Glomerular visceral epithelial cell (primary cell): ENCODE measurements around the gene C1QTNF1.

Experiments used
- DNase-seq: peaks from one replicate; pipeline ENCODE4 v3.0.0-alpha.2; 2016; ENCODE audit errors: extremely low spot score

The C1QTNF1 gene

GRCh38 chr17:79079421-79080200, 55.6 kb downstream of the C1QTNF1 start:
- no peak for DNase-seq

DNA sequence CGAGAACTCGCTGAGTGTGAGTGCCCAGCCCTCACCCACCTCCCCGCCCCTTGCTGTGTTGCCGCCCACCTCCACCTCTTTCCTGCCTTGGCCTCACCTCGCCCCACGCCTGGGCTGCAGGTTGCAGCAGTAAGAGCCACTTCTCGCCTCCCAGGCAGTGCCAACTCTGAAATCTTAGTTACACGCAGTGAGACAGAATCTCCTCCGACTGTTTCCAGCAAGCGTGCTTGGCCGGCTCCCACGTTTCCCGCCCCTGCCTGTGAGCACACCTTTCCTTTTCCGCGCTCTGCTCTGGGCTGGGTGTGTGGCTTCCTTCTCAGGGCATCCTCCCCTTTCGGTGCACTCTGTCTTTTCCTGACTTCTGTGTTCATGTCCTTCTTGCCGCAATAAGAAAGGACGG, 56.4 kb downstream of the C1QTNF1 start:
- DNase-seq: no peak

DNA sequence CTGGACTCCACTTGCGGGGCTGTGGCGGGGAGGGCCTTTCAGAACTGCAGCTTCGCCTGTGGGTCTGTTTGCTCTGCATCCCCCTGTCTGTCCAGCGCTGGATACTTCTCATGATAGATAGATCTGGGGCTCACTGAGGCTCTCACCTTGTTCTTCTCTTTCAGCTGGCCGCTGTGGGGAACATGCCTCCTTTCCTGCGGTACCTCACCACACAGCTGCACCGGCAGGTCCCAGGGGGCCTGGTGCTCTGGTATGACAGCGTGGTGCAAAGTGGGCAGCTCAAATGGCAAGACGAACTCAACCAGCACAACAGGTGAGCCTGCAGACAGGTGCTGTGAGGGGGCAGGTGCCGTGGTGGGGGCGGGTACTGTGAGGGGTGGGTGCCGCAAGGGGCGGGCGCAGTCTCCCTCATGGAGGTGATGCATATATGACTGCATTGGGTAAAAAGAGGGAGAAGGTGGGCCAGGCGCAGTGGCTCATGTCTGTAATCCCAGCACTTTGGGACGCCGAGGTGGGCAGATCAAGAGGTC, 56.9 kb downstream of the C1QTNF1 start:
- no peak for DNase-seq

DNA sequence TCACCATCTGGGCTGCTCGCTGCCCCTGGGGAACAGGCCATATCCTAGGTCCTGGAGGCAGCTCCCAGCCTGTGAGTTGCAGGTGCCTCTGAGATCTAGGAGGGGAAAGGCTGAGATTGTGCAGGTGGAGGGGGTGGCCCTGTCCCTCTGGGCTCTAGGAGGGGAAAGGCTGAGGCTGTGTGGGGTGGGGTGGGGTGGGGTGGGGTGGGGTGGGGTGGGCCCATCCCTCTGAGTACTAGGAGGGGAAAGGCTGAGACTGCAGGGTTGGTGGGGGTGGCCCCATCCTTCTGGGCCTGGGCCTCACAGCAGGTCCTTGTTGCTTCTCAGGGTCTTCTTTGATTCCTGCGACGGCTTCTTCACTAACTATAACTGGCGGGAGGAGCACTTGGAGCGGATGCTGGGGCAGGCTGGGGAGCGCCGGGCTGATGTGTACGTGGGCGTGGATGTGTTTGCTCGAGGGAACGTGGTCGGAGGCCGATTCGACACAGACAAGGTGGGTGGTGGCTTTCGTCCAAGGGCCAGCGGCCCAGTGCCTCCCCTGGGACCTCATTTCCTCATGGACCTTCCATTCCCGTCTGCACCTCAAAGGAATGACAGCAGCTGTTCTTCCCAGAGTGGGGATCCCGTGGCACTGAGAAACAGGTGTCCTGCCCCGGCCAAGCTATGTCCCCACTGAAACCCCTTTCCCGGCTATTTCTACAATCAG, 57.8 kb downstream of the C1QTNF1 start:
- no peak for DNase-seq

DNA sequence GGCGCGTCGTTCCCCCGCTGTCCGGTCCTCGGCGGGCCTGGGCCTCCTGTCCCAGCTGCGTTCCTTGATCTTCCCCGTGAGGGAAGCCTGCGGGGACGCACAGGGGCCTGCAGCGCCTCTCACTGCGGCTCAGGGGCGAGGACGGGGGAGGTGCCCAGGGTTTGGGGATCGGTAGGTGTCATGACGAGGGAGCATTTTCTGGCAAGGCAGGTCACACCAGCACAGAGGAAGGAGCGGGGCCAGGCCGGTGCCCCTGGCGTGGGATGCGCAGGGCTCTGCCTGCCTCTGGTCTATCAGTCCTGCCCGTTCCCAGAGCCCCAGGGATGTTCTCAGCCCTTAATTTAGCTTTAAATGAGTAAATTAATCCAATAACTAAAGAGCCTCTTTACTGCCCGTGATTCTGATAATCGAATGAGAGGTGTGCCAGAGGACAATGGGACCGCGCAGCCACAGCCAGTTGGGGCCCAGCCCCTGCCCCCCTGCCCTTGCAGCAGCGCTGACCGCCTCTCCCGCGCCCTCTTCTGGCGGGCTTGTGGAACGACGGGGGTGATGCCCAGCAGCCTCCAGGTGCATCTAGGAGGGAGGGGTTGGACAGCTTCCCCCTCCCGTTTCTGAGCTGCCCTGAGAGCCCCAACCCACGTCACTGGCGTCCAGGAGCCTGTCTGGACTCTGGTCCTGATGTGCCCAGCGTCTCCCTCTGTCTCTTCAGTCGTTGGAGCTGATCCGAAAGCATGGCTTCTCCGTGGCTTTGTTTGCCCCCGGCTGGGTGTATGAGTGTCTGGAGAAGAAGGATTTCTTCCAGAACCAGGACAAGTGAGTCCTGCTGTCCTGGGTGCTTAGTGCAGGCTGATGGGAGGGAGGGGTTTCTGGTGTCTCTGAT, 58.6 kb downstream of the C1QTNF1 start:
- peak; percentile 44 for DNase-seq

DNA sequence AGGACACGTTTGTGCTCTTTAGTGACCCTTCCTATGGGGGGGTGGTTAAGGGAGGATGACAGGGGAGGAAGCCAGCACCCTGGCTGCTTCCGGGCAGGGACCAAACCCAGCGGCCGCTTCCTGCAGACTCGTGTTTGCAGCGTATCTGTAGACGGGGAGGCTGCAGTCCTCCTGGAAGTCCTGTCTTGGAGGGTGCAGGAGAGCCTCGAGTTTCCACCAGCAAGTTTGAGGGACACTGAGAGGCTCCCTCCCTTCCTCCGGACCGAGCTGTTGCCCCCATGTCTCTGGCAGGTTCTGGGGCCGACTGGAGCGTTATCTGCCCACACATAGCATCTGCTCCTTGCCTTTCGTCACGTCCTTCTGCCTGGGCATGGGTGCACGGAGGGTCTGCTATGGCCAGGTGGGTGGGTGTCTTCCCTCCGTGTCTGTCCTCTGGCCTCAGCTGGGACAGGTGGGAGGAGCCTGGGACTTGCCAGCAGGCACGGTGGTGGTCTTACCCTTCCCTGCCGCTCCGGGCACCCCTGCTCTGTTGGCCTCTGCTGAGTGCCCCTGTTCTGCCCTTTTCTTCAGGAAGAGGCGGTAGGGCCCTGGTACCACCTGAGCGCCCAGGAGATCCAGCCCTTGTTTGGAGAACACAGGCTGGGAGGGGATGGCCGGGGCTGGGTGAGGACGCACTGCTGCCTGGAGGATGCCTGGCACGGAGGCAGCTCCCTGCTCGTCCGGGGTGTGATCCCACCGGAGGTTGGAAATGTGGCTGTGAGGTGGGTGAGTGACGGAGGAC, 59.4 kb downstream of the C1QTNF1 start:
- DNase-seq: no peak

- DNase-seq: no peak
These were observed 60.6 kb downstream of the C1QTNF1 start for GRCh38 chr17:79084291-79085153.

DNA sequence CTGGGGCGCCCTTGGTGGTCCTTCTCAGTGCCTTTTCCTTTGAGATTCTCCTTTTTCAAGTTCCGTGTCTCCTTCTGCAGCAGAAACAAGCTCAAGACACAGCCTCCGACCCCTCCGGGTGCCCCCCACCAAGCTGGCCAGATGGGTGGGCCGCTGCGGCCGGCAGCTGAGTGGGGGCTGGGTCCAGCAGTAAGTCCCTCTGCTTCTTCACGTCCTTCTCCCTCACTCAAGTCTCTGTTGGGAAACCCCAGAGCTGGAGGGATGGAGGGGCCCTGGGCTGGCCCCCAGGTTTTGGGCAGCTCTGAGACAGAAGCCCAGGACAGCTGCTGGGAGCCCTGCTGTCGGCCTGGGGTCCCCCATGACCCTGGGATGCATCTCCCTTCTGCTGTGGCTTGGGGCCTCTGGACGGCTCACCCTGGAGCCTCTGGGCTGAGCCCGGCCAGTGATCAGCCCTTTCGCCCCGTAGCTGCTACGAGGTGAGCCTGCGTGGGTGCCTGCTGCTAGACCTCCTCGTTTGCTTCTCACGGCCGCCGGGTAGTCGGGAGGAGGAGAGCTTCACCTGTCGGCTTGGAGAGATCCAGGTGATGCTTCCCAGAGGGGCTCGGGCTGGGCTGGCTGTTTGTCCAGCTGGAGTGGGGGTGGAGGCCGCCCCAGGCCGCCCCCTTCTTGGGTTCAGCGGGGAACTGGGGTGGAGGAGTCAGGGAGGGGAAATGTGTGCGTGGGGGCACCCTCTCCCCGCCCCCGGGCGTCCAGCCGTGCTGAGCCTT, 61.4 kb downstream of the C1QTNF1 start:
- DNase-seq: no peak

DNA sequence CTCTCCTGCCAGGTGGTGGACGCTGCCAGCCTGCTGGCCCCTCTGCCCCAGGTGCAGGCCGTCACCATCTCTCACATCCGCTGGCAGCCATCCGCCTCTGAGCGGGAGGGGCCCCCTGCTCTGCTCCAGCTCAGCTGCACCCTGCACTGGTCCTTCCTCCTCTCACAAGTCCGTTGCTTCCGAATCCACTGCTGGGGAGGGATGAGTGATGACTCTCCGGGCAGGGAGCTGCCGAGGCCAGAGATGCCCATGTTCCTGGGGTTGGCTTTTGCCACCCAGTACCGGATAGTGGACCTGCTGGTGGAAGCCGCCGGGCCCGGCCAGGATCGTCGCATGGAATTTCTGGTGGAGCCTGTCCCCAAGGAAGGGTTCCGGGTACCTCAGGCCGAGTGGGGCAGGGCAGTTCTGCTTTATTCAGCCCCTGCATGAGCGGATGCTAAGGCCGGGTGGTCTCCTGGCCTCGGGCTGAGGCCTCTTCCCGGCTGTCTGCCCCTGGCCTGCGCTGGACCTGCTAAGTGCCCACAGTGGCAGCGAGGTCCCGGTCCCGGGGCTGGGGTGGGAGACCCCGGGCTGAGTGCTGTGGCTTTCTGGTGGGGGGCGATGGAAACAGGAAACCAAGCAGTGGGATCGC, 62.1 kb downstream of the C1QTNF1 start:
- DNase-seq: no peak

GRCh38 chr17:79086609-79087427, 62.8 kb downstream of the C1QTNF1 start:
- DNase-seq: no peak

DNA sequence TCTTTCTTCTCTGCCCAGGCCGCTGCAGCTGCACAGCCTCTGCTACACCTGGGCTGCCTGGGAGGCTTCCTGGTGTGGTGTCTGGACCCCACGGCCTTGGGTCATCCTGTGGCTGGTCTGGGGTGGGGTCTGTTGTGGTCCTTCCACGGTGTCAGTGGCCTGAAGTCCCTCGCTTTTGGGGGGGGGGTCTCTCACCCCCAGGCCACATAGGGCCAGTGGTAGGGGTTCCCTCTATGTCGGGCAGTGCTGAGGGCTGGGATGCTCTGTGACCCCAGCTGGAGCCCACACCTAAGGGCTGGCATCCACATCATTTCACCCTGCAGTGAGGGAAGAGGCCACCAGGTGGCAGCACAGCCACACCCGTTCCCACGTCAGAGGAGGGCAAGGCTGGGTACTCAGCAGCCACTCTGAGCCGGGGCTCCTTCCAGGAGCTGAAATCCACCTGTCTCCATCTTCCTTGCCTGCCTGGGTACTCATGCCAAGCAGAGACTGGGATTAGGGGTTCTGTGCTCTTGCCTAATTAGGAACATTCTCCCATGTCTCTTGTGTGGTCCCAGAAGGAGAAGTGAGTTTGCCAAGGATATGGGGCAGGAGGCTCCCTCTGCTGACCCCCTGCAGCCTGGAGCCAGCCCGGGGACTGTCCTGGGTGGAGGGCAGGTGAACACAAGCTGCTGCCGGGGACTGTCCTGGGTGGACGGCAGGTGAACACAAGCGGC, 63.6 kb downstream of the C1QTNF1 start:
- peak; percentile 72 for DNase-seq

DNA sequence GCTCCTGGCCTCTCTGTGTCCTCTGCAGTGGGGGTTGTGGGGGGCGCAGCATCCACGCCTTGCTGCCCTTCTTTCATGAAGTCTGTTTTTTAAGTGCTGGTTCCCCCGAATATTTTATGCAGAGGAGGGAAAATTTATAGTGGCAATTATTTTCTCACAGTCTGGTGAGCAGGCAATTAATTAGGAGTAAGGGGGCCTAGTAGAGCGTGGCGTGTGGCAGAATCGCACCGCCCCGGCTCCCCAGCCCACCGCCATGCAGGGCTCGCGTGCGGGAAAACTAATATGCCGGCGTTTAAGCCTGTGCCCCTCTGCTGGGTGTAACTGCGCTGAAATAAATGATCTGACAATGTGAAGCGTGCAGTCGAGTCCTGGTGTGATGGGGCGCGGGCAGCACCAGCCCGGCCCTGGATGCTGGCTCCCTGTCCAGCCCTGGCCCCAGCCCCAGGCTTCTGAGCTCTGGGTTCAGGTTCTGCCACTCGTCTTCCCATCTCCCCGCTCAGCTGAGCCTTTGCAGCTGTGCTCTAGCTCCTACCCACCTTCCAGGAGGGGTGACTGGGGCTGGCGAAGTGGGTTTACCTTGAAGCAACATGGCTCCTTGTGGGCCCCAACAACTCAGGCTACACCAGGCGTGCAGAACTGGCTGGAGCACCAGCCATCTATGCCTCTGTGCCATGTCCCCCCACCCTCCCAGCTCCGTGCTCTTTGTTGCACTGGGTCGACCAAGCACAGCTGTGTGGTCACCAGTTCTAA, 64.5 kb downstream of the C1QTNF1 start:
- no peak for DNase-seq

DNA sequence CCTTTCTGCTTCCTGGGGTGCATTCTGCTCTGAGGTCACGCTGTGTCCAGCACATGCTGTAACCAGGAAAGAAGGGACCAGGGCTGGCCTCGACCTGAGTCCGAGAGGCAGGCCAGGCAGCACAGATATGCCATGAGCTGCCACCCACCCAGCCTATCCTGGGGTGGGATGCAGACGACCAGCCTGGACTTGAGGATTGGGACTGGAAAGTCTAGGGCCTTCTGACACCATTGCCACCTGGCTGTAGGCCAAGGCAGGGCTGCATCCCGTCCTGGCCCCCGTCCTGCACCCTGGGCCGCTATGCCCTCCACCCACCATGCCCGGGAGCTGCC, 65.0 kb downstream of the C1QTNF1 start:
- DNase-seq: no peak

DNA sequence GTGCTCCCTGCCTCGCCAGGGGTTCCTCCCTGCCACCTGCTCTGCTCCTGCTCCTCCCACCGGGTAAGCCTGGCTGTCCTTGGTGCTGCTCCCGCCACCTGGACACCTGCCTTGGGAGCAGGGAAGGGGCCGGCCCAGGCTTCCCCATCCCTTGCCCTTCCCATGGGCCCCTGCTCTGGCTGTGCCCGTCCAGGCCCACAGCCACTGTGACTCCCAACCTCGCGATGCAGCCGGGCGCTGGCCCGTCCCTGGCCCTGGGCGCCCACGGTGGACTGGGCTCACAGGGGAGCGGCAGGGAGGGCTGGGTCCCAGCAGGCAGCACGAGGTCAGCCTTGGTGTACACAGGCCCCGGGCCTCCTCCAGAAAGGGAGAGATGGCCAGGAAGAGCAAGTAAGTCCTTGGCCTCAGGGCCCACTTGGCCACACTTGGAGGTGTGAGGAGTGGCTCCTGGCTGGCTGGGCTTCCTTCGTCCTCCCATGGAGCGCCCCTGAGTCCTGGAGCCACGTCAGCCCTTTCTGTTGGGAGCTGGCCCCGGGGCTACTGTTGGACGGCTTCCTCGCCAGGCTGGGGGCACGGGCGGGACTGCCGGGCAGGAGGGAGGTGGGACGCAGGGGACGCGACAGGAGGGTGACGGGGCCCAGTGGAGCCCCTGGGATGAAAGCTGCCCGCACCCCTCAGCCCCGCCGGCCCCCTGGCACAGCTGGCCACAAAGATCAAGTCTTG, 65.9 kb downstream of the C1QTNF1 start:
- no peak for DNase-seq

- DNase-seq: no peak
These were observed 66.7 kb downstream of the C1QTNF1 start for GRCh38 chr17:79090443-79091225.
